HG03442 (cell line): ENCODE results near the gene XCL2.
"Not testable (repeated sequence)": the region's sequence is repeated elsewhere in the genome, so short reads cannot be mapped to it uniquely, and the experiment has no call there.

Source experiments
- ATAC-seq: cut with Tn5 transposase; IDR thresholded peaks from one replicate; pipeline ENCODE4 v1.9.1; 2021; ENCODE audit warnings: mild to moderate bottlenecking, moderate library complexity; ENCODE audit not compliant: unreplicated experiment

XCL2 gene

GRCh38 chr1:168560370-168560769 lies 16.6 kb upstream of the XCL2 start:
- ATAC-seq, result no peak

DNA sequence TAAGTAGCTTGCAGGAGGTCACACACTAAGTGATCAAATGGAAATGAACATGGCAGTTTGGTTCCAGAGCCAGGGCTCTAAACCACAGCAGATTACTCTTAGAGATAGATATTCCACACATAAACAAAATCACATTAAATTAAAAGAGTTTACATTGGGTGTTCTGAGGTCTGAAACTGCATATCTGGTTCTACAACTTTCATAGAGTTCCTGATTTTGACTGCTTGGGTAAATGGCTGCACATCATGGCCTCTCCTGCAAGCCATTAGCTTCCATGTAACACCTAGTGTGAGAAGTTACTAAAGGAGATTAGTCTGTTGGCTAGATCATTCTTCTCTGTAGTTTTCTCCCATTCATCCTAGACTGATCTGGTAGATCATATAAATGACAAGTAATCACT lies 12.8 kb upstream of the XCL2 start:
- no peak for ATAC-seq

DNA sequence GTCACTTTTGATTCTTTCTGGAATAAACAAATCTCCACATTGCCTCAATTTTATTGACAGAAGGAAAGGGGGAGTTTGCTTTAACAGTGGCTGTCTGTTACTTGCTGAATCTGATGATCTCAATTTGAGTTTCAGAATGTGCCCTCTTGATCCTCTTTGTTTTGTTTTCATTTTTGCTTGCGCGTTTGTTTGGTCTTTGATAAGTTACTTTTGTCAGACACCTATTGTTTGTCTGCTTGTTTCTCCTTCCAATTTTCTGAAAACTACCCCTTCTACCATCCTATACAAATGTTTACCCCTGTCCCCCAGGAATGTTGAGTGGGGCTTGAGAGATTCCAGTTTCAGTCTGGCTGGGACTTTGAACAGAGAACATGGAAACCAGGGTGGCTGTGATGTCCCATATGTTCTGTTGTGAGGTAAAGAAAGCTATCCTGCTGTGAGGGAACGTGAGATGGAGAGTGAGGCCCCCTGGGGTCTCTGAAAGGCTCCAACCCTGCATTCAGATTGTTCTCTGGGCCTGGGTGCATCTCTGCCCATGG lies 11.8 kb upstream of the XCL2 start:
- no peak for ATAC-seq

DNA sequence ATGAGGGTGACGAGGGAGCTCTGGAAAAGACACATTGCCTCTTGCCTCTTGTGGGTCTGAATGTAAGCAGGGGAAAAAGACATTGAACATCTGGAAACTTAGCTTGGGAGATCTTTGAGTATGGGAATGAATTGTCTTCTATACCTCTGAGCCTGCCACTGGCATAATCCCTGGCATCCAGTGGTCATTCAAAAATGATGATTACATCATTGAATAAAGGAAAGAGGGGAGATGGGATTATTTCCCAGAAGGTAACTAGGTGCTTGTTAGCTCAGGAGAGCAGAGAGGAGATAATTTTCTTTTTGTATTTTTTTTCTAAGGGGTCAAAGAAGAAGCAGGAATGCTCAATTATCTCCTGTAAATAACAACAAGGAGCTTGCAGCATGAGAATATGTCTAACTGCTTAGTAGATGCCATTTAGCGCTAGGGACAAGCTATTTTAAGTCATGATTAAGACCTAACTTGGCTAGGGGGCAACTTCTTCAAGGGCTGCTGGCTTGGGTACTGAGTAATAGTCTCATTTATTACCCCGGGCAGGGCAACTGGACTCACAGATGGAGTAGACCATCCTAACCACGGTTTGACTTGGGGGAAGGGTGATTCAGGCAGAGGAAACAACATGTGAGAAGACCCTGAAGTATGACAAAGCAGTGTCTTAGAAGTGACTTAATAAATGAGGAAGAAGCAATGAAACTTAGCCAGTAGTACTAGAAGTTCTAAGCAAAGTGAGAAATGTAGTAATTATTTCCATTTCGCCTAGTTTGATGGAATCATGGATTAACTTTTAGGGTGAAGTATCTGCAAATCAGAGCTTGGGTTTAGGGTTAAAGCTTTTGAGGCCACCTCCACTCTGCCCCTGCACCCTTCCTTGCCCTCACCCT lies 11.0 kb upstream of the XCL2 start:
- no peak for ATAC-seq

- ATAC-seq, result no peak
Observed at GRCh38 chr1:168553680-168554553, 10.1 kb upstream of the XCL2 start.

- ATAC-seq, result no peak
Observed at GRCh38 chr1:168552961-168553360, 9.2 kb upstream of the XCL2 start.

GRCh38 chr1:168551688-168552087 lies 7.9 kb upstream of the XCL2 start:
- no peak for ATAC-seq

DNA sequence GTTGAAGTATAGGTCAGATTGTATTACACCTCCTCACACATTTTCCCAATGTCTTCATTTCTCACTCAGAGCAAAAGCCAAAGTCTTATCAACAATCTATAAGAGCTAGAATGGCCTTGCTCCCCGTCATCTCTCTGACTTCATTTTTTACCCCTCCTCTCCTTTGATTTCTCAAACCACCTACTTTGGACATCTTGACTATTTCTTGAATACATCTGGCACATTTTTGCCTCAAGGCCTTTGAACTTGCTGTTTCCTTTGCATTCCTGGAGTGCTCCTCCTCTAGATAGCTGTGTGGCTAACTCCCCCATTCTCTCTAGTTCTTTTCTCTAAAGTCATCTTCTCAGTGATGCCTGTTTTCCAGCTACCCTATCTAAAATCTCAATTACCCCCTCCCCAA lies 7.2 kb upstream of the XCL2 start:
- ATAC-seq, result no peak

- ATAC-seq, result not testable (repeated sequence)
Observed at GRCh38 chr1:168546553-168546895, 2.7 kb upstream of the XCL2 start.

DNA sequence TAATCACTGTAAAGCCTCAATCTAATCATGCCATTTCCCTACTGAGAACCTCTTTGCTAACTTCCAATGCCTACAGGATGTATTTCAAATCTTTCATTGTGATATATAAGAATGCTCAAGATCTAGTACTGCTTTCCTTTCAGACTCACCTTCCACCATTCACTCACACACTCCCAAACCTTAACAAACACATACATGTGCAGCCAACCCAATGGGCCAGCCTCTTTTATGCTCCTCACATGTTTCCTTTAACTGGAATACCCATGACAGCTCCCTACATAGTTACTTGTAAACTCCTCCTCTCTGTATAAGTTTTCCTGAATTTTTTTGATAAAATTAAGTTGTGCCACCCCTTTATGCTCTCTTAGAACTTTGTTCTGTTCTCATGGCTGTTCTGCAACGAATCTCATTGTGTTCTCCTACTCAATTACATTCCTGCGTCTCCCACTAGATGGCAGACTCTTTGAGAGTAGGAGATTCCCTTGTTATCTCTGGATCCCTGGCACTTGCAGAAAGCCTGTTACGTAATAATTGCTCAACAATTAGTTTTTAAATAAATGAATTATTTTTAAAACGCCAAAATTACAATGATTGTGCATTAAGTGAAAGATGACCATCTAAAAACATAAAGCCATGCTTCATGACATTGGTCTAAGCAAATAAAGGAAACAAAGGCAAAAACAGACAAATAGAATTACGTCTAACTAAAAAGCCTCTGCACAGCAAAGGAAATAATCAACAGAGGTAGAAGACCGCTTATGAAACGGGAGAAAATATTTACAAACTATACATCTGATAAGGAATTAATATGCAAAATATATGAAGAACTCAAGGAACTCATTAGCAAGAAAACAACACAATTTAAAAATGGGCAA lies 2.1 kb upstream of the XCL2 start:
- ATAC-seq, result not testable (repeated sequence)

GRCh38 chr1:168542978-168543377 lies 819 bp downstream of the XCL2 start:
- not testable (repeated sequence) for ATAC-seq

GRCh38 chr1:168540798-168541197 lies 3.0 kb downstream of the XCL2 start:
- not testable (repeated sequence) for ATAC-seq

GRCh38 chr1:168535536-168535935 lies 8.3 kb downstream of the XCL2 start:
- ATAC-seq, result no peak

- ATAC-seq, result no peak
Observed at GRCh38 chr1:168531615-168532345, 12.0 kb downstream of the XCL2 start.

DNA sequence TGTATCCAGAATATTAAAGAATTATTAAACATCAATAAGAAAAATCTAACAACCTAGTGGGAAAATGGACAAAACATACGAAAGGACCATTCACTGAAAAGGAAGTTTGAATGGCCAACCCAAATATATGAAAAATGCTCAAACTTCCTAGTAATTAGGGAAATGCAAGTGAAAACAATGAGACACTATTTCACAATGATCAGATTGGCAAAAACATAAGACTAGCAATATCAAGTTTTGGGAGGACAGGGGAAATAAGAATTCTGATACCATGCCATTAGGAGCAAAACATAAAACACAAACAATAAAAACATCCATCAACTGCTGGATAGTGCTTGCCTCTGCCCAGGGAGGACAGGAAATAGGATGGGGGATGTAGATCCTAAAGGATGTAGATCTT lies 14.3 kb downstream of the XCL2 start:
- no peak for ATAC-seq

DNA sequence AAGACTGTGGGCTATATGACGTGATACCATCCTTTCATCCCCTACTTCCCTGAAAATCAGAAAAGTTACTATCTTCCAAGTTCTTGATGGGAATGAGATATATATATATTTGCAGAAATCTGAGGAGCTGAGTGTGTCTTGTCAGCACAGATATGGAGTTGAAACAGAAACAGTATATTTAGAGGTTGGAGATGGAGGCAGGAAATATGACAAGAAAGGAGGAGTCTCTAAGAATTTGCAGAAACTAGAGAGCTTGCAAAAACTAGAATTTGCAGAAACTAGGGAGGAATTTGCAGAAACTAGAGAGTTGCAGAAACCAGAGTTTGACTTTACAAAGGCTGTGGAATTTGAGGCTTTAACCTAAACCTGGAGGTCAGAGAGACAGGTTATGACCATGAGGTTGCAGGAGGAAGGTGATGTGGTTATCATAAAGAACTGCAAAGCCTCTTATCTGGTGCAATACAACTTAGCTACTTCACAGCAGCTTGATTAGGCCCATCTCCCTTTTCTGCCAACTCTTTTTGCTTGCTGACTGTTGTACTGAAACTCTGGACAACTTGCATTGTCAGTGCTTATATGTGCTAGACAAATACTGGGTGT lies 22.3 kb downstream of the XCL2 start:
- ATAC-seq, result no peak

DNA sequence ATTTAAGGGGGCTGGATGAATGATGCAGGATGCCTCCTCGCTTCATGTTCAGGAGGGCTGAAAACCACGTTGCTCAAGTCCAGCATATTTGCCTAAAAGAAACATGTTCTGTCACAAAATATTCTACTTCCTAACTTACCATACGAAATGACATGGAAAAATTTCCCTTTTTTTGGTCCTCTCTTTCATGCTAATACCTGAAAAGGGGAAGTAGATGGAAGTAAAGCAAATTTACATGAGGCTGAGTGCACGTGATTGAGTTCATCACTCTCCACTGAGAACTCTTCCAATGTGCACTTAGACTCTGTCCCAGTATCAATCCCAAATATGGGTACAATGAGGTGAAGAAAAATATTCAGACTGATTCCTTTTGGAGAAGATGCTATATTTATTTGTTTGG lies 23.0 kb downstream of the XCL2 start:
- ATAC-seq, result no peak

DNA sequence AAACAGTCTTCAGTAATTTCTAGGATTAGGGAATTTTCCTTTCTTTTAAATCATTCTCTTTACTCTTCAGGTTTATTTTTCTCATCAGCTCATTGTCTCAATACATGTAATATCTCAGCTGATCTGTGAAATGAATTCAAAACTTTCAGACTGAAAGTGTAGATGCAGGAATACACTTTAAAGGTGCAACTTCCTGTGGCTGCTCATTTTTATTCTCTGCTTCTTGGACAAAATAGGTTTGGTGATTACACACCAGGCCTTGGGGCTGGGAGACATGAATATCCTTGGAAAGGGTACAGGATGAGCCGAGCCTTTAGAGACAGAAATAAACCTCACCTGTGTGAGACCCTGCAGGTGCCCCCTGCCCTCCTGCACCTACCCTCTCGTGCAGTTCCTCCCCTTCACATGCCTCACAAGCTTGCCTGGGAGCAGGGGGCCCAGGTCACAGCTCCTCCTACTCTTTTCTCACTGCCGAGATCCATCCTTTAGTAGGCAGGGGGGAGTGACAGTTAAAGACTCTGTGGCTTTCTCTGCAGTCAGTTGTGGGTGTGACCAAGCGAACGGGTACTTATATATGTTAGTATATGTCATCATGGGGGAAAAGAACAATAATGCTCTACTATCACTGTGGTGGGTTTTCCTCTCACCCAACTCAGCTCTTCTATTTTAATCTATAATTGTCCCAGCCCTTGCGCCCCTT lies 23.6 kb downstream of the XCL2 start:
- no peak for ATAC-seq

DNA sequence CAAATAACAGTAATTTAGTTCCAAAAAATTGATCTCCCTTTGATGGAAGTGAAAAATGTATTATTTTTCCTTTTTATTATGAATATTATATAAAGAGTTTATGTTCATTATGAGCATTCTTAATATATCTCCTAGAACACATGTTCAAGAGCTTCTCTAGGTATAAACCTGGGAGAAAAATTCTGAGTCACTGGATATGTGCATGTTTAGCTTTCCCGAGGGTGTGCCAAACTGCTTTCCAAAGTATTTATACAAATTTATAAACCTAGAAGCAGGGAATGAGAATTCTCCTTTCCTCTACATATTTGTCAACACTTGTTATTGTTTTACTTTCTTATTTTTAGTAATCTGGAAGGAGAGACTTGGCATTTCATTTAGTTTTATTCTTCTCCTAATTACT lies 25.0 kb downstream of the XCL2 start:
- ATAC-seq, result no peak
